Endodermal cell (in vitro differentiated cells): Measurements from ENCODE around the gene PPP1R1B. TPM values are rescaled to one million over a fixed set of nuclear protein-coding genes. Genes with fewer than 3 reads are reported as not detected.

Source experiments
- DNase-seq: peaks from one replicate; pipeline ENCODE4 v3.0.0-alpha.2; 2017
- H3K27ac ChIP-seq: 2 replicates; pipeline ENCODE4 v1.5.1; 2013; ENCODE audit warnings: mild to moderate bottlenecking, low read depth, low read length, moderate library complexity
- H3K27me3 ChIP-seq: 2 replicates; pipeline ENCODE4 v1.6.1; 2013; ENCODE audit warnings: mild to moderate bottlenecking, low read length, moderate library complexity; ENCODE audit not compliant: insufficient read depth, control insufficient read depth, poor library complexity, severe bottlenecking
- H3K36me3 ChIP-seq: 2 replicates; pipeline ENCODE4 v1.7.0; 2013; ENCODE audit warnings: mild to moderate bottlenecking, low read length, moderate library complexity; ENCODE audit not compliant: control insufficient read depth, insufficient read depth
- H3K4me1 ChIP-seq: one replicate; pipeline ENCODE4 v1.7.0; 2013; ENCODE audit warnings: low read length; ENCODE audit not compliant: control insufficient read depth, insufficient read depth
- H3K4me3 ChIP-seq: 2 replicates; pipeline ENCODE4 v1.5.1; 2013; ENCODE audit warnings: mild to moderate bottlenecking, low read length, moderate library complexity
- H3K9ac ChIP-seq: 2 replicates; pipeline ENCODE4 v1.6.1; 2013; ENCODE audit warnings: mild to moderate bottlenecking, low read length, moderate library complexity; ENCODE audit not compliant: poor library complexity, severe bottlenecking; ENCODE audit errors: extremely low read depth
- H3K9me3 ChIP-seq: 2 replicates; pipeline ENCODE4 v1.6.1; 2013; ENCODE audit warnings: mild to moderate bottlenecking, low read length, moderate library complexity; ENCODE audit not compliant: control insufficient read depth
- H3K27ac Mint-ChIP-seq: 2 replicates; pipeline ENCODE4 v1.8.0; 2020; ENCODE audit warnings: mixed read lengths
- H3K27me3 Mint-ChIP-seq: 2 replicates; pipeline ENCODE4 v1.8.0; 2021; ENCODE audit warnings: mild to moderate bottlenecking, mixed read lengths; ENCODE audit not compliant: insufficient read depth
- H3K36me3 Mint-ChIP-seq: 2 replicates; pipeline ENCODE4 v1.8.0; 2020; ENCODE audit warnings: low read depth, mixed read lengths
- H3K4me1 Mint-ChIP-seq: 2 replicates; pipeline ENCODE4 v1.8.0; 2020; ENCODE audit warnings: mixed read lengths
- H3K4me3 Mint-ChIP-seq: 2 replicates; pipeline ENCODE4 v1.8.0; 2020; ENCODE audit warnings: mild to moderate bottlenecking, moderate library complexity, mixed read lengths
- H3K9me3 Mint-ChIP-seq: 2 replicates; pipeline ENCODE4 v1.8.0; 2020; ENCODE audit warnings: mild to moderate bottlenecking, mixed read lengths
- WGBS, 2 experiments: methylation state at CpG; one replicate each; pipeline versions ENCODE4 v1.1.5 to v1.1.7; 2013; ENCODE audit warnings: missing lambda C conversion rate in 2 of 2, mixed read lengths in 1 of 2; ENCODE audit not compliant: insufficient coverage in 1 of 2, insufficient read length in 1 of 2; 5-methylcytosine and 5-hydroxymethylcytosine counted together
- total RNA-seq, 2 donors: library from RNA; stranded (reverse); fragmentation: NEBNext Ultra II Directional in 1 of 2; extraction: Animal tissue kit (Norgen Biotek cat#: 25700) in 1 of 2; gene quantifications; 2 replicates in 1 of 2; 3 replicates in 1 of 2; pipeline ENCODE4 v1.2.1, GENCODE V29; 2021
- TF ChIP-seq, protein P1 (sequence below): fragments of 200-600 bp; sonication (generic); conservative IDR thresholded peaks from 2 replicates; pipeline ENCODE4 v1.5.0; 2021; ENCODE audit warnings: antibody characterized with exemption, mild to moderate bottlenecking

PPP1R1B gene
- total RNA-seq, 2 donors from 2014 or later = 1.0 to 2.1 TPM

DNA sequence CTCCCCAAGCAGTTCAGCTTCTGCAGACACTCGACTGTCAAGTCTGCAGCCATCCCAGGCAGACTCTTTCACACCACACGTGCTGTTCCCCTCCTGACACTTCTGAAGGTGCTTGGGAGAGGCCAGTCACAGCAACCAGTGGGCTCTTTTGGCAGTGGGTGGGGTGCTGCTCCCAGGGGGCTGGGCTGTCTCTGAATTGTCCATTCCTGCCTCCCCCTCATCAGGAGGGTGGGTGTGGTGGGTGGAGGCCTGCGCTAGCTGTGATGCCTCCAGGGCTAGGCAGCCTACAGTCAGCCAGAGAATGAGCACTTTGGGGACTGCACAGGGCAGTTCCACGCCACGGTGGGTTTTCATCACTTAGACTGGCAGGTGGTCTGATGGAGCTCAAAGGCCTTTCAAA is 20.5 kb downstream of the PPP1R1B start:
- H3K27ac ChIP-seq = no peak overlapping the region
- H3K27me3 ChIP-seq = no peaks in the 10 kb centered on the region
- H3K9ac ChIP-seq = no peak overlapping the region
- peaks cover 11% of the 10 kb centered on the region for H3K4me1 ChIP-seq
- H3K4me3 ChIP-seq = no peak overlapping the region
- no peaks in the 10 kb centered on the region for H3K9me3 ChIP-seq
- Mint-ChIP-seq H3K27me3 (no peaks in the 10 kb centered on the region), H3K4me1 (peaks cover 19% of the 10 kb centered on the region), H3K9me3 (no peaks in the 10 kb centered on the region), H3K36me3 (peaks cover 3% of the 10 kb centered on the region), H3K27ac (no peak overlapping the region), H3K4me3 (no peak overlapping the region)
- DNase-seq = no peak
- H3K36me3 ChIP-seq = no peaks in the 10 kb centered on the region
- 83 to 94% methylated on average over 5 of the region's 5 CpGs for WGBS, 2 experiments
- TF ChIP-seq, protein P1, sequence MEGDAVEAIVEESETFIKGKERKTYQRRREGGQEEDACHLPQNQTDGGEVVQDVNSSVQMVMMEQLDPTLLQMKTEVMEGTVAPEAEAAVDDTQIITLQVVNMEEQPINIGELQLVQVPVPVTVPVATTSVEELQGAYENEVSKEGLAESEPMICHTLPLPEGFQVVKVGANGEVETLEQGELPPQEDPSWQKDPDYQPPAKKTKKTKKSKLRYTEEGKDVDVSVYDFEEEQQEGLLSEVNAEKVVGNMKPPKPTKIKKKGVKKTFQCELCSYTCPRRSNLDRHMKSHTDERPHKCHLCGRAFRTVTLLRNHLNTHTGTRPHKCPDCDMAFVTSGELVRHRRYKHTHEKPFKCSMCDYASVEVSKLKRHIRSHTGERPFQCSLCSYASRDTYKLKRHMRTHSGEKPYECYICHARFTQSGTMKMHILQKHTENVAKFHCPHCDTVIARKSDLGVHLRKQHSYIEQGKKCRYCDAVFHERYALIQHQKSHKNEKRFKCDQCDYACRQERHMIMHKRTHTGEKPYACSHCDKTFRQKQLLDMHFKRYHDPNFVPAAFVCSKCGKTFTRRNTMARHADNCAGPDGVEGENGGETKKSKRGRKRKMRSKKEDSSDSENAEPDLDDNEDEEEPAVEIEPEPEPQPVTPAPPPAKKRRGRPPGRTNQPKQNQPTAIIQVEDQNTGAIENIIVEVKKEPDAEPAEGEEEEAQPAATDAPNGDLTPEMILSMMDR = no peak

DNA sequence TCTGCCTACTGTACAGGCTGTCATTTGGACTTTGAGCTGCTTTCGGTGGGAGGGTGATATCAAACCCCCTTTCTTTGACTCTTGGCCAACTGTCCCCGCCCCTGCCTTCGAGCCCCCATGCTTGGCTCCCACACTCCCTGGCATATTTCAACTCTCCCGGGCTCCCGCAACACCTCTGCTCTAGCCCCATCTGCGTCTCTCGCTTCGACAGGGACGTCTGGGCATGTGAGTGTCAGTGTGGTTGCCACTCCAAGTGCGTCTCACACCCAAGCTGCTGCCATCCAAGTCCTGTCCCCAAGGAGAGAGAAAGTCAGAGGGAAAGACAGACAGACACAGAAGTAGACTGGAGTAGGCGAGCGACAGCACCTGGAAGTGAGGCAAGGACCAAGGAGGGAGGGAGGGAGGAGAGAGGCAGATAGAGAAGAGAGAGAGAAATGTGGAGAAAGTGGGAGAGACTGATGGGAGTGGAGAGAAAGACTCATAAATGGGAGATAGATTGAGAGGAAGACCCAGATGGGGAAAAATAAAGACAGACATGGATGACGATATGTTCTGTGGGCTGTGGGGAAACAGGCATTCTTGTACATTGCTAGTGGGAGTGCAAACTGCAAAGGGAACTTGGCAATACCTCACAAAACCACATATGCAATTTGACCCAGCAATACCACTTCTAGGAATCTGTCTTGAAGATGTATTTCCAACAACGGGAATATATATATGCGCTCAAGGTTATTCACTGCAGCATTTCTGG is 22.0 kb downstream of the PPP1R1B start:
- no peak overlapping the region for H3K27ac ChIP-seq
- Mint-ChIP-seq H3K4me1 (peaks cover 32% of the 10 kb centered on the region), H3K27ac (no peak overlapping the region), H3K4me3 (no peak overlapping the region), H3K9me3 (no peaks in the 10 kb centered on the region), H3K27me3 (no peaks in the 10 kb centered on the region), H3K36me3 (peaks cover 3% of the 10 kb centered on the region)
- H3K27me3 ChIP-seq = no peaks in the 10 kb centered on the region
- H3K36me3 ChIP-seq = no peaks in the 10 kb centered on the region
- WGBS, 2 experiments = 95 to 99% methylated on average over 11 to 15 of the region's 15 CpGs
- H3K4me3 ChIP-seq = no peak overlapping the region
- no peak for DNase-seq
- no peak overlapping the region for H3K9ac ChIP-seq
- peaks cover 22% of the 10 kb centered on the region for H3K4me1 ChIP-seq
- no peaks in the 10 kb centered on the region for H3K9me3 ChIP-seq
- TF ChIP-seq, protein P1 = no peak

DNA sequence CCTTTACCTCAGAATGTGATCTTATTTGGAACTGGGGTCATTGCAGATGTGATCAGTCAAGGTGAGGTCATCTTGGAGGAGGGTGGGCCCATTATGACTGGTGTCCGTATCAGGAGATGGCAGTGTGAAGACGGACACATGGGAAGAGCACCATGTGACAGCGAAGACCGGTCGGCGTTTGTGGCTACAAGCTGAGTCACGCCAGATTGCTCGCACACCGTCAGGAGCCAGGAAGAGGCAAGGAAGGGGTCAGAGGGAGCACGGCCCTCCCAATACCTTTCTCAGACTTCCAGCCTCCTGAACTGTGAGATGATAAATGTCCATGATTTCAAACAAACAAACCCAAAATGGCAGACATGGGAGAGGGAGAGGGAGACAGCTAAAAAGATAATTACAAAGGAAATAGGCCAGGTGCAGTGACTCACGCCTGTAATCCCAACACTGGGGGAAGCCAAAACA is 23.4 kb downstream of the PPP1R1B start:
- DNase-seq = no peak
- no peaks in the 10 kb centered on the region for H3K9me3 Mint-ChIP-seq
- TF ChIP-seq, protein P1 = no peak
- 91 to 94% methylated on average over 9 to 11 of the region's 11 CpGs for WGBS, 2 experiments
- Histone ChIP-seq H3K4me3 (no peak overlapping the region), H3K9ac (no peak overlapping the region), H3K36me3 (no peaks in the 10 kb centered on the region), H3K9me3 (no peaks in the 10 kb centered on the region), H3K4me1 (peaks cover 18% of the 10 kb centered on the region), H3K27me3 (no peaks in the 10 kb centered on the region), H3K27ac (no peak overlapping the region)
- peaks cover 25% of the 10 kb centered on the region for H3K4me1 Mint-ChIP-seq
- peaks cover 10% of the 10 kb centered on the region for H3K36me3 Mint-ChIP-seq
- no peak overlapping the region for H3K27ac Mint-ChIP-seq
- H3K27me3 Mint-ChIP-seq = no peaks in the 10 kb centered on the region
- no peak overlapping the region for H3K4me3 Mint-ChIP-seq
